GM19099 (cell line): ENCODE measurements around the gene MAPK9.

Experiments used
- POLR2A ChIP-seq: IDR thresholded peaks from 3 replicates; pipeline ENCODE4 v1.6.1; 2011; ENCODE audit warnings: low read depth; ENCODE audit not compliant: insufficient read length; ENCODE audit errors: extremely low read depth

MAPK9 gene

DNA sequence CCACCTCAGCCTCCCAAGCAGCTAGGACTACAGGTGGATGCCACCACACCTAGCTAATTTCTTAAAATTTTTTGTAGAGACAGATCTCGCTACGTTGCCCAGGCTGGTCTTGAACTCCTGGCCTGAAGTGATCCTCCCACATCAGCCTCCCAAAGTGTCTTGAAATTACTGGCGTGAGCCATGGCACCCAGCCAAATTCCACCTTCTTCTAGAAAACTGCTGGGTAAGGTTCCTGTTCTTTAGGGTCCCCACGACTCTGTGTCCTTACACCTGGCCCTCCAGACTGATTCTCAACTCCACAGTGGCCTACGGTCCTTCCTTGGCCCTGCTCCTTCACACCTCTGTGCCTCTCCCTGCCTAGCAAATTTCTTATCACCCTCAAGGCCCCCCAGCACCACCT lies 1.9 kb downstream of the MAPK9 start:
- TF ChIP-seq POLR2A, result no peak

GRCh38 chr5:180289433-180289832 lies 2.5 kb downstream of the MAPK9 start:
- no peak for TF ChIP-seq POLR2A

DNA sequence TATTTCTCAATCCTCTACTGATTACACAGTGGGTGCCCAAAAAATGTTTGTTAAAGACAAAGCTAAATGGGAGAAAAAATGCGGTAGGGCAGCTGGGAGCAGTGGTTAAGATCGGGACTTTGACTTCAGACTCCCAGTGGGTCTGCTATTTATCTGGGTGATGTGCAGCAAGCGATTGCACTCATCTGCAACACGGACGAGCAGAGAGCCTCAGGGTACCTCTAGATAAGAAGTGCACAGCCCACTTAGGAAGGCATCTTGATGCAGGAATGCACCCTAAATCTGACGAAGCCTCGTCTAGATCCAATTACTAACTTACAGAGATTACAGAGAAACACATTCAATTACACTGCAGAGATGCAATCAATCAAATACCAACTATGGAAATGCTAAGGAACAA lies 4.0 kb downstream of the MAPK9 start:
- no peak for TF ChIP-seq POLR2A

GRCh38 chr5:180287404-180287803 lies 4.5 kb downstream of the MAPK9 start:
- no peak for TF ChIP-seq POLR2A

- no peak for TF ChIP-seq POLR2A
These were observed 7.7 kb downstream of the MAPK9 start for GRCh38 chr5:180284149-180284548.

- TF ChIP-seq POLR2A, result no peak
These were observed 8.8 kb downstream of the MAPK9 start for GRCh38 chr5:180283026-180283615.

DNA sequence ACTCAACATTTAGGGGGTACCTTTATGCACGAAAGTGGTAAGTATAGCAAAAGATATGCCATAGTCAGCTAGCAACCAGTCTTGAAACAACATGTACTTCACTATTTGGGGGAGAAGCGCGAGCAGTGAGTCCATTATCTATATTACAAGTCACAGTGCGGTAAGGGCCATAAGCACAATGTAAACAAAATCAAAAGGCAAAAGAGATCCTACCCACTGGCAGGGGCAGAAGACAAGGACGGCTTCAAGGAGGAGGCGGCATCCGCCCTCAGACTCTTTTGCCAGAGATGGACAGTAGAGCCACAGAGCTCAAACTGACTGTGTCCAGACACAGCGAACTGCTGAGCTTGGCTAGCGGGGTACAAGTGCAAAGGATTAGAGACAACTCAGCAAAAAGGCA lies 9.6 kb downstream of the MAPK9 start:
- TF ChIP-seq POLR2A, result no peak

DNA sequence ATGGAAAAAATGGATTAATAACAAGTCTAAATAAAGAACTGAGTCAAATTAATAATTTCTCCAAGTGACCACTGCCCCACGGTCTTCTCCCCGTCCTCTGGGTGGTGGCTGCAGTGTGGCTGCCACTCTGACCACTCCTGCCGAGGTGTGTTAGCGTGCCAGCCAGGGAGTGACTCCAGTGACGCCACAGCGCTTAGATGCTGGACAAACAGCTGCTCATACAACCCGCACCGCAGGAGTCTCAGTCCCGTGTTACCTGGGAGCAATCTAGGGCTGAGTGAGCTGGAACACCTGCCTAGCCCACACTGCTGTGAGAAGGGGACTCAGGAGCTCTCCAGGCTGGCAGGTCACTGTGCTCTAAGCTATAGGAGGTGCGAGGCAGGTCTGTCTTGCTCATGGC lies 10.2 kb downstream of the MAPK9 start:
- no peak for TF ChIP-seq POLR2A

GRCh38 chr5:180274695-180275094 lies 17.2 kb downstream of the MAPK9 start:
- TF ChIP-seq POLR2A, result no peak

- no peak for TF ChIP-seq POLR2A
These were observed 20.7 kb downstream of the MAPK9 start for GRCh38 chr5:180271221-180271620.

DNA sequence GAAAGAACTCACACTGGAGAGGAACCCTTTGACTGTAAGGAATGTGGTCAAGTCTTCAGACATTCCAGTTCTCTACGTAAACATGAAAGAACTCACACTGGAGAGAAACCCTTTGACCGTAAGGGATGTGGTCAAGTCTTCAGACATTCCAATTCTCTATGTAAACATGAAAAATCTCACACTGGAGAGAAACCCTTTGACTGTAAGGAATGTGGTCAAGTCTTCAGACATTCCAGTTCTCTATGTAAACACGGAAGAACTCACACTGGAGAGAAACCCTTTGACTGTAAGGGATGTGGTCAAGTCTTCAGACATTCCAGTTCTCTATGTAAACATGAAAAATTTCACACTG lies 32.6 kb downstream of the MAPK9 start:
- no peak for TF ChIP-seq POLR2A

DNA sequence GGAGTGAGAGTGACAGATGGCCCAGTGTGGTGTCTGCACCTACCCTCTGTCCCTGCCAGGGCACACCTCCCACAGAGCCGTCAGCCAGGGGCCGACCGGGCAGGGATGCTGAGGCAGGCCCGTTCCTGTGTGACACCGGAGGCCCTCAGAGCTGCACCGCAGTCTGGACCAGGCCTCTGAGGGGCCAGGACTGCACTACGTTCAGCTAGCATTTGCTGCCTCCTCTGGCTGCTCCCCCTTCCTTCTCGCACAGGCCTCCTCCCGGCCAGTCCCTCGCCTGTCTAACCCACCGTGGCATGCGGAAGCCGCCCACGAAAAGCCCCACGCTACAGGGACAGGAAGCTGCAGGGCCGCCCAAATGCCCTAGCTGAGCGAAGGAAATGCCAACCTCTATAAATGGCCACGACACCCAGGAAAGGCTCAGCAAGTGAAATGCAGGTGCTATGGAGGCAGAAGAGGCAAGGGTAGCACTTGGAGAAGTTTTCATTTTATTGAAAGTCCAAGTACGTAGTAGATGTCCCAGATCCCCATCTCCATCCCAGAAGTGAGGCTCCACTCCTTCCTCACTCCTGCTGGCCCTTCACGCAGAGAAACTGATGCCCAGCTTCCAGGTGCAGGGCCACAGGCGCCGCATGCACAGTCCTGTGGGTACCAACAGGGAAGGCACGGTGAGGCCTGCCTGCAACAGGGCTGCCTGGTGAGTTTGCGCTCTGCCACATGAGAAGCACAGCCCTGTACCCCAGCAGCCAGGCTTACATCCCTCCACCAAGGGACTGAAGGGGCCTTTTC lies 38.7 kb downstream of the MAPK9 start:
- no peak for TF ChIP-seq POLR2A

DNA sequence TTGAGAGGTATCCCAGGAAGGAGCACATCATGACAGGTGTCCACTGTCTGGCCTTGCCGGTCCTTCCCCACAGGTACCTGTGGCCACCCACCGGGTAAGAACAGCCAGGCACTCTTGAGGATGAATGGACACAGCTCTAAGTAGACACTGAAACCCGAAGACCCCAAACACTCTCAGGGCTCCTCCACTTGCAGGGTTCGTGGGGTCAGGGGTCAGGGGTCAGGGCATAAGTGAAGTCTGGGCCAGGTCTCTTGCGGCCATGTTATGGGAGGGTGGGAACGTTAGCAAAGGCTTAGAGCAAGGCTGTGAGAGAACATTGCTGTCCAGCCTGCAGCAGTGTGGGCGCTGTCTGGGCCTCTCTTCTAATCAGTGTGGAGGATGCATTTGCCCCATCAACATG lies 40.0 kb downstream of the MAPK9 start:
- no peak for TF ChIP-seq POLR2A

DNA sequence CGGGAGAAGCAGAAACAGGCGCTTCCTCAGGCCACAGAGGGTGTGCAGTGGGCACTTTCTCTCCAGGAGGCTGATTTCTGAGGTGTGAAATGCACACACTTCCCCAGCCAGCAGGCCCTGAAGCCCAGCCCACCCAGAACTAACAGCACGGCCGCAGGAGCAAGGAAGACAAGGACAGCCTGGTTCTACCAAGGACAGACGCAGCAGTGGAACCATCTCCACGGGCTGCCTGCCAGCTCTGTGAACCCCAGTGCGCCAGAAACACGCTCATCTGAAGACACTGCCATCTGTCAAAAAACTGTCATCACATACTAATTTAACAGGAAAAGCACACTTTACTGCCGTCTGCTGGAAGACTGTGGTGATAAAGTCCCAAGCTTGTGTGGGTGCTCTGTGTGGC lies 40.7 kb downstream of the MAPK9 start:
- TF ChIP-seq POLR2A, result no peak

DNA sequence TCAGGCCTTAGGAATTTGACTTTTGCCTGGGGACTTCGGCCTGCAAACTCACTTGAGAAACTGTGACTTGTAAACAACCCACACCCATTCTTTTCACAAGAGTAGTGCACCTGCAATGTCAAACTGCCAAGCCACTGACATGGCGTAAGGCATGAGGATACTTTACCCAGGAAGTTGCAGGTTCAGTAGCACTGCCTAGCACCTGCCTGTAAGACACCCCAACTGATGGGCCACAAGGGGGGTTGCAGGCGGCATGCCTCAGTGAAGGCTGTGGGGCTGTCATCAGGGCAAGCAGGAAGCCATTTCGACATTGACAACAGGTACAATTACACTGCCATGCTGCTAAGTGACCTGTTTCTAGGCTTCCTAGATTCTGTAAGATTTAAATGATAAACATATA lies 41.6 kb downstream of the MAPK9 start:
- TF ChIP-seq POLR2A, result no peak

DNA sequence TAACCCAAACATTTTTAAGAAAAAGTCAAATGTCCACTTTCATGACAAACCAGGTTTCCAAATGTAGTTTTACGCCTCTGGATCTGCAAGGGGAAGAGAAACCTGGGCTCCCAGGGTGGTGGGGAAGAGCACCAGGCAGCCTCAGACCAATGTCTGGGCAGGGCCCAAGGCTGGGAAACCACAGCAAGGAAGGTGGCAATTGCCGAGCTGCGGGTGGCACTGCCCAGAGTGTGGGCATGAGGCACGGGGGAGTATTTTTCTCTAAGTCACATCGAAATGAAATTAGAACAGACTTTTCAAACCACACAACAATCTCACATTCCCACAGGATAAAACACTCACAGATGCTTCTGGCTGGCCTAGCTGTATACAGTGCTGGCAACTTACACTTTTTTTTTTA lies 50.3 kb downstream of the MAPK9 start:
- TF ChIP-seq POLR2A, result no peak

DNA sequence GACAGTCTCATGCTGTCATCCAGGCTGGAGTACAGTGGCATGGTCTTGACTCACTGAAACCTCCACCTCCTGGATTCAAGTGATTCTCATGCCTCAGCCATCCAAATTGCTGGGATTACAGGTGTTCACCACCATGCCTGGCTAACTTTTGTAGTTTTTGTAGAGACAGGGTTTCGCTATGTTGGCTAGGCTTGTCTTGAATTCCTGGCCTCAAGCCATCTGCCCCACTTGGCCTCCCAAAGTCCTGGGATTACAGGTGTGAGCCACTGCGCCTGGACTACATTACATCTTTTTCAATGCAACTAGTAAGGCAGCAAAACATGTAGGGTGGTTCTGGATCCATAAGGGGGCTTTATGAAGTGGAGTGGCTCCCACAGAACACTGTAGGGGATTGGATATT lies 53.3 kb downstream of the MAPK9 start:
- TF ChIP-seq POLR2A, result no peak
